ENCODE measurements around the gene SHKBP1.

GRCh38 chr19:40578442-40578908 is 1.8 kb downstream of the SHKBP1 start:
- TF ChIP-seq POLR2AphosphoS5 (IDR thresholded peaks at IDR 0.05; ENCODE audit: low read depth, low read length) (no peak), TAF1 (IDR thresholded peaks at IDR 0.05; ENCODE audit: borderline replicate concordance, insufficient read depth, low read length) (no peak), REST (IDR thresholded peaks at IDR 0.05; ENCODE audit: insufficient read depth in 1 of 2, low read depth in 2 of 2, low read length in 2 of 2) (no peak), SIN3A (IDR thresholded peaks at IDR 0.05; ENCODE audit: borderline replicate concordance, insufficient read depth, low read length) (no peak), FOXP2 (optimal IDR thresholded peaks at IDR 0.05; ENCODE audit: borderline replicate concordance, extremely low read depth, extremely low read length, insufficient read depth) (no peak)
